ENCODE data around the gene MAN1A1.

Gene MAN1A1

DNA sequence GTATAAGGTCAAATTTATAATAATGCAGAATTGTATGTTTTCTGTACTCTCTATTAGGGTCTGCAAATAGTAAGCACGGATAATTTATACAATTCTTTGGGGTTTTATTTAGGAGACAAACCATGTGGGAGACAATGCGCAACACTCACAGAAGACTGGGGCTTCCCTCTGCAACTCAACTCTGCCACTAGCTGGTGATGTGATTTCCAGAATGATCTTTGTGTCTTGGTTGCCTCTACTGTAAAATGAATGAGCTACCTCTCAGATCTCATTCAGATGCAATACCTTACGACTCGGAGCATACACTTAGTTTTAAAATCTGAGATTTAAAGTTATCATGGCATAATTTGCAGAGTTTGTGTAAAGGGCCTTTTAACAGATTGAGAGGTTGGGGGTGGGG, 6.4 kb downstream of the MAN1A1 start:
- H3K9ac ChIP-seq (ENCODE audit: low read depth, low read length, poor library complexity, severe bottlenecking), result no peak overlapping the region
- H4K20me1 ChIP-seq (ENCODE audit: insufficient read depth, low read length, poor library complexity, severe bottlenecking), result peaks cover 4% of the 10 kb centered on the region
- peak overlapping the region; percentile 80 for H3K4me3 ChIP-seq (ENCODE audit: low read length, poor library complexity, severe bottlenecking)
- H3K27me3 ChIP-seq (ENCODE audit: insufficient read depth, low read length, poor library complexity, severe bottlenecking), result no peaks in the 10 kb centered on the region
- H2AFZ ChIP-seq (ENCODE audit: low read length), result no peak overlapping the region
- H3K36me3 ChIP-seq (ENCODE audit: insufficient read depth, low read length), result no peaks in the 10 kb centered on the region
- peaks cover 76% of the 10 kb centered on the region for H3K4me1 ChIP-seq (ENCODE audit: insufficient read depth, low read length, poor library complexity, severe bottlenecking)
- H3F3A ChIP-seq (ENCODE audit: low read depth), result no peaks in the 10 kb centered on the region
- H3K4me2 ChIP-seq (ENCODE audit: low read depth, low read length, poor library complexity, severe bottlenecking), result peak overlapping the region; percentile 89
- no peaks in the 10 kb centered on the region for H3K9me3 ChIP-seq (ENCODE audit: insufficient read depth, low read depth, low read length)
- no peak for TF ChIP-seq EZH2phosphoT487 (IDR thresholded peaks at IDR 0.05; ENCODE audit: borderline replicate concordance)
- TF ChIP-seq, protein P1, sequence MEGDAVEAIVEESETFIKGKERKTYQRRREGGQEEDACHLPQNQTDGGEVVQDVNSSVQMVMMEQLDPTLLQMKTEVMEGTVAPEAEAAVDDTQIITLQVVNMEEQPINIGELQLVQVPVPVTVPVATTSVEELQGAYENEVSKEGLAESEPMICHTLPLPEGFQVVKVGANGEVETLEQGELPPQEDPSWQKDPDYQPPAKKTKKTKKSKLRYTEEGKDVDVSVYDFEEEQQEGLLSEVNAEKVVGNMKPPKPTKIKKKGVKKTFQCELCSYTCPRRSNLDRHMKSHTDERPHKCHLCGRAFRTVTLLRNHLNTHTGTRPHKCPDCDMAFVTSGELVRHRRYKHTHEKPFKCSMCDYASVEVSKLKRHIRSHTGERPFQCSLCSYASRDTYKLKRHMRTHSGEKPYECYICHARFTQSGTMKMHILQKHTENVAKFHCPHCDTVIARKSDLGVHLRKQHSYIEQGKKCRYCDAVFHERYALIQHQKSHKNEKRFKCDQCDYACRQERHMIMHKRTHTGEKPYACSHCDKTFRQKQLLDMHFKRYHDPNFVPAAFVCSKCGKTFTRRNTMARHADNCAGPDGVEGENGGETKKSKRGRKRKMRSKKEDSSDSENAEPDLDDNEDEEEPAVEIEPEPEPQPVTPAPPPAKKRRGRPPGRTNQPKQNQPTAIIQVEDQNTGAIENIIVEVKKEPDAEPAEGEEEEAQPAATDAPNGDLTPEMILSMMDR (conservative IDR thresholded peaks at IDR 0.05; ENCODE audit: low read length), result peak; percentile 56
- H3K9me2 ChIP-seq (replicated peaks; ENCODE audit: low read depth, low read length), result no peaks in the 10 kb centered on the region
- peaks cover 87% of the 10 kb centered on the region for H3K79me2 ChIP-seq (ENCODE audit: insufficient read depth, low read length)

DNA sequence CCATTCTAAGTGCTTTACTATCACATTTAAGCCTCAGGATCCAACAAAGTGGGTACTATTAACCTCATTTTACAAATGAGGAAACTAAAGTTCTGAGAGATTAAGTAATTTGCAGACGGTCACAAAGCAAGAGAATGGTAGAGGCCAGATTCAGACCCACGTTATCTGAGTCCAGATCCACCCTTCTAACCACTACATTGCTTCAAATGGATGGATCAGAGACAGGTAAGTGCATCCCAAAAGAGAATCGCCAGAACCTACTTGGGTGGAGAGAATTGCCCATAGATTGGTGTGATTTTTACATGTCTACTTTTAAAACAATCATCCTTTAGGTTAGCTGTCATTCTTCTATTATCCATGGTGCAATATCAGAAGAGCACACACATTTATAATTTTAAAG, 7.1 kb downstream of the MAN1A1 start:
- H4K20me1 ChIP-seq (ENCODE audit: insufficient read depth, low read length, poor library complexity, severe bottlenecking), result no peaks in the 10 kb centered on the region
- no peak overlapping the region for H2AFZ ChIP-seq (ENCODE audit: low read length)
- no peaks in the 10 kb centered on the region for H3K9me2 ChIP-seq (replicated peaks; ENCODE audit: low read depth, low read length)
- no peak for TF ChIP-seq EZH2phosphoT487 (IDR thresholded peaks at IDR 0.05; ENCODE audit: borderline replicate concordance)
- TF ChIP-seq, protein P1 (conservative IDR thresholded peaks at IDR 0.05; ENCODE audit: low read length), result no peak
- H3K36me3 ChIP-seq (ENCODE audit: insufficient read depth, low read length), result no peaks in the 10 kb centered on the region
- peak overlapping the region; percentile 89 for H3K4me2 ChIP-seq (ENCODE audit: low read depth, low read length, poor library complexity, severe bottlenecking)
- H3F3A ChIP-seq (ENCODE audit: low read depth), result no peaks in the 10 kb centered on the region
- peaks cover 72% of the 10 kb centered on the region for H3K4me1 ChIP-seq (ENCODE audit: insufficient read depth, low read length, poor library complexity, severe bottlenecking)
- H3K9me3 ChIP-seq (ENCODE audit: insufficient read depth, low read depth, low read length), result no peaks in the 10 kb centered on the region
- H3K79me2 ChIP-seq (ENCODE audit: insufficient read depth, low read length), result peaks cover 86% of the 10 kb centered on the region
- no peak overlapping the region for H3K9ac ChIP-seq (ENCODE audit: low read depth, low read length, poor library complexity, severe bottlenecking)
- H3K27me3 ChIP-seq (ENCODE audit: insufficient read depth, low read length, poor library complexity, severe bottlenecking), result no peaks in the 10 kb centered on the region
- peak overlapping the region; percentile 28 for H3K4me3 ChIP-seq (ENCODE audit: low read length, poor library complexity, severe bottlenecking)

DNA sequence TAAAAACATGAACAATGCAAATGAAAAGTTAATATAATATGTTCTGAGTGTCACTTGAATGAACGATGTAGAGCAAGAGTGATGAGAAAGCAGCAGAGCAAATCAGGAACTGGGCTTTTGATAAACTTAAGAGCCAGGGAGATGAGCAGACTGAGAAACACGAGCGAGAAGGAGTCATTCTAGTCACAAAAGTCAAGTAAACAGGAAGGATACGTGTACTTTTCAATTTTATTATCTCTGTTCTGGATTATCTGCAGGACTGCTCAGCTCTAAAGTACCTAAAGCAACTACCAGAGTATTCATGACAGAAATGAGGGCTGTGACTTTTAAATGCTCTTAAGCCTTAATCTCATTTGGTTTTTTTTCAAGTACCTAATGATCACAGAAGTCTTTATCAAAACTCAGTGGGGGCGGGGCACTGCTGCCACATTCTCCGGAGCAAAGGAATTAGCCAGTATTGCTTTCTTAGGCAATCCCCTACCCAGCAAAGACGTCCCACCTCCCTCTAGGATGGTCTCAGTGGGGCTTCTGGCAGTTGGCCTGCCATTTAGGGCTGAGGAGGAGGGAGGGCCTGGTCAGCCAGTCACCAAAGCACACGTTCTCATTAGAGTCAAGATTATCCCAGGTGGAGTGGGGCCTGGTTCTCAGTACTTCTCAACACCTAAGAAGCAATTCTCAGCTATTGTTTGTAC, 8.6 kb downstream of the MAN1A1 start:
- peak overlapping the region; percentile 33 for H3K9ac ChIP-seq (ENCODE audit: low read depth, low read length, poor library complexity, severe bottlenecking)
- H3K4me1 ChIP-seq (ENCODE audit: insufficient read depth, low read length, poor library complexity, severe bottlenecking), result peaks cover 68% of the 10 kb centered on the region
- H2AFZ ChIP-seq (ENCODE audit: low read length), result no peak overlapping the region
- H3K36me3 ChIP-seq (ENCODE audit: insufficient read depth, low read length), result 0 out of 2 replicates have a peak, but pooled peaks cover 3% of the 10 kb centered on the region
- no peaks in the 10 kb centered on the region for H4K20me1 ChIP-seq (ENCODE audit: insufficient read depth, low read length, poor library complexity, severe bottlenecking)
- H3K4me2 ChIP-seq (ENCODE audit: low read depth, low read length, poor library complexity, severe bottlenecking), result peak overlapping the region; percentile 42
- H3K27me3 ChIP-seq (ENCODE audit: insufficient read depth, low read length, poor library complexity, severe bottlenecking), result no peaks in the 10 kb centered on the region
- H3K9me3 ChIP-seq (ENCODE audit: insufficient read depth, low read depth, low read length), result no peaks in the 10 kb centered on the region
- H3K79me2 ChIP-seq (ENCODE audit: insufficient read depth, low read length), result peaks cover 80% of the 10 kb centered on the region
- TF ChIP-seq, protein P1 (conservative IDR thresholded peaks at IDR 0.05; ENCODE audit: low read length), result no peak
- TF ChIP-seq EZH2phosphoT487 (IDR thresholded peaks at IDR 0.05; ENCODE audit: borderline replicate concordance), result no peak
- H3K4me3 ChIP-seq (ENCODE audit: low read length, poor library complexity, severe bottlenecking), result peak overlapping the region; percentile 5
- H3K9me2 ChIP-seq (replicated peaks; ENCODE audit: low read depth, low read length), result no peaks in the 10 kb centered on the region
- no peaks in the 10 kb centered on the region for H3F3A ChIP-seq (ENCODE audit: low read depth)

Data from Loucy (cell line).